Endothelial cell of umbilical vein (primary cell): ENCODE measurements around the gene AADACL4. TPM values are rescaled to one million over a fixed set of nuclear protein-coding genes. Genes with fewer than 3 reads are reported as not detected.

Source experiments
- BruUV-seq: library from RNA; stranded (reverse); fragments of 400-500 nt; replicated peaks from 2 replicates; lab custom pipeline; 2021; lab: Mats Ljungman, UMichigan
- CTCF ChIA-PET: fragments of 300-600, 350-600 bp; sonication (Branson Sonifier 250); formaldehyde crosslinking; loops from one replicate; lab custom pipeline; 2021; ENCODE audit warnings: antibody characterized with exemption, inconsistent platforms; lab: Charles Lee
- POLR2A ChIA-PET: fragments of 300-600, 350-600 bp; sonication (Branson Sonifier 250); formaldehyde crosslinking; loops from one replicate; lab custom pipeline; 2021; ENCODE audit warnings: antibody characterized with exemption, inconsistent platforms; lab: Charles Lee
- DNase-seq: peaks from one replicate; pipeline ENCODE4 v3.0.0-alpha.2; 2011; ENCODE audit warnings: low read depth, low spot score
- FAIRE-seq: peaks from 2 replicates; lab custom pipeline; 2011; peaks lifted over from hg19 to GRCh38; lab: Jason Lieb, UNC
- H2AFZ ChIP-seq: 2 replicates; pipeline ENCODE4 v1.6.0; 2012; ENCODE audit warnings: low read depth, low read length, control low read depth, inconsistent platforms
- H3K27ac ChIP-seq: 2 replicates; pipeline ENCODE4 v1.5.1; 2011; ENCODE audit warnings: low read depth, mild to moderate bottlenecking, control low read depth, low read length, moderate library complexity; ENCODE audit not compliant: insufficient read depth
- H3K27me3 ChIP-seq, 2 experiments: 2 replicates each; pipeline versions ENCODE4 v1.6.0 to v1.6.1; 2011; ENCODE audit warnings: low read length in 2 of 2, mixed read lengths in 1 of 2; ENCODE audit not compliant: control insufficient read depth in 2 of 2, insufficient read depth in 2 of 2
- H3K36me3 ChIP-seq, 2 experiments: 2 replicates in 1 of 2; 3 replicates in 1 of 2; pipeline ENCODE4 v1.5.1; 2011; ENCODE audit warnings: low read length in 2 of 2, mild to moderate bottlenecking in 1 of 2, moderate library complexity in 1 of 2; ENCODE audit not compliant: control insufficient read depth in 2 of 2, insufficient read depth in 2 of 2; ENCODE audit errors: extremely low read depth in 1 of 2
- H3K4me1 ChIP-seq: 3 replicates; pipeline ENCODE4 v1.5.1; 2011; ENCODE audit warnings: mild to moderate bottlenecking, low read length; ENCODE audit not compliant: control insufficient read depth, insufficient read depth; ENCODE audit errors: extremely low read depth
- H3K4me2 ChIP-seq: 2 replicates; pipeline ENCODE4 v1.6.1; 2011; ENCODE audit warnings: low read length, control low read depth, mixed read lengths; ENCODE audit not compliant: insufficient read depth
- H3K4me3 ChIP-seq, 3 experiments: fragments of 200-600 bp in 1 of 3; sonication (generic), shearing (Covaris generic) in 1 of 3; replicated peaks in 1 of 3; 2 replicates each; pipeline ENCODE4 v1.5.1; 2011 to 2016; ENCODE audit warnings: control low read depth in 3 of 3, low read length in 3 of 3, mild to moderate bottlenecking in 2 of 3, inconsistent platforms in 1 of 3, low read depth in 1 of 3, moderate library complexity in 1 of 3; ENCODE audit not compliant: insufficient read depth in 1 of 3
- H3K79me2 ChIP-seq: 2 replicates; pipeline ENCODE4 v1.6.0; 2012; ENCODE audit warnings: low read length, inconsistent platforms; ENCODE audit not compliant: control insufficient read depth, insufficient read depth
- H3K9ac ChIP-seq: replicated peaks from 2 replicates; pipeline ENCODE3; 2011; ENCODE audit warnings: low read length, control low read depth; ENCODE audit not compliant: insufficient read depth; ENCODE audit errors: extremely low read depth
- H3K9me1 ChIP-seq: replicated peaks from 3 replicates; pipeline ENCODE4 v1.6.0; 2011; ENCODE audit warnings: mild to moderate bottlenecking, low read length; ENCODE audit not compliant: control insufficient read depth, insufficient read depth; ENCODE audit errors: extremely low read depth
- H3K9me3 ChIP-seq: replicated peaks from 2 replicates; pipeline ENCODE4 v1.5.1; 2012; ENCODE audit warnings: low read length, inconsistent platforms; ENCODE audit not compliant: control insufficient read depth, insufficient read depth
- H4K20me1 ChIP-seq: replicated peaks from 2 replicates; pipeline ENCODE3; 2011; ENCODE audit warnings: mild to moderate bottlenecking, low read length; ENCODE audit not compliant: control insufficient read depth, insufficient read depth; ENCODE audit errors: extremely low read depth
- CTCF ChIP-seq, 2 donors: IDR thresholded peaks; 1 replicate in 1 of 2; 2 replicates in 1 of 2; pipeline ENCODE4 v1.5.1; 2011; ENCODE audit warnings: low read length in 2 of 2, mild to moderate bottlenecking in 2 of 2, moderate library complexity in 2 of 2, control low read depth in 1 of 2, inconsistent platforms in 1 of 2, low read depth in 1 of 2; ENCODE audit not compliant: insufficient read depth in 1 of 2; ENCODE audit errors: extremely low read depth in 1 of 2
- EZH2 ChIP-seq: IDR thresholded peaks from 2 replicates; pipeline ENCODE4 v1.6.1; 2012; ENCODE audit warnings: borderline replicate concordance, low read depth, mild to moderate bottlenecking, moderate library complexity, low read length, inconsistent platforms; ENCODE audit not compliant: severe bottlenecking
- FOS ChIP-seq: IDR thresholded peaks from 2 replicates; pipeline ENCODE4 v1.6.1; 2011; ENCODE audit warnings: mild to moderate bottlenecking, low read length, moderate library complexity, borderline replicate concordance; ENCODE audit not compliant: insufficient read depth
- GATA2 ChIP-seq: IDR thresholded peaks from 2 replicates; pipeline ENCODE4 v1.7.0; 2011; ENCODE audit warnings: low read depth, mild to moderate bottlenecking, moderate library complexity, mixed read lengths, low read length; ENCODE audit not compliant: insufficient read length, insufficient read depth
- JUN ChIP-seq: IDR thresholded peaks from 2 replicates; pipeline ENCODE4 v1.6.1; 2011; ENCODE audit warnings: borderline replicate concordance, low read depth; ENCODE audit not compliant: insufficient read length, insufficient read depth
- MYC ChIP-seq: IDR thresholded peaks from one replicate; pipeline ENCODE4 v1.6.1; 2011; ENCODE audit warnings: mild to moderate bottlenecking, low read depth, low read length
- POLR2A ChIP-seq: IDR thresholded peaks from 2 replicates; pipeline ENCODE4 v1.6.1; 2012; ENCODE audit warnings: low read depth, mild to moderate bottlenecking, control low read depth, low read length
- POLR2AphosphoS5 ChIP-seq: IDR thresholded peaks from 2 replicates; pipeline ENCODE4 v1.6.1; 2012; ENCODE audit warnings: low read depth, mild to moderate bottlenecking, control low read depth, low read length, moderate library complexity; ENCODE audit not compliant: insufficient read depth
- dilution Hi-C: fragments of 300-500 bp; cut with MboI; formaldehyde crosslinking; loops from one replicate; pipeline ENCODE4 v1.15.0; 2019; ENCODE audit warnings: low sequenced_read_pairs; ENCODE audit not compliant: extremely low pct_ligation_motif_present
- intact Hi-C: fragments of 100-400 bp; cut with micrococcal nuclease; formaldehyde crosslinking; loops from one replicate; pipeline ENCODE4 v1.10.0; 2022
- polyA plus RNA-seq, 4 experiments: library from polyadenylated mRNA; depleted of rRNA in 3 of 4; stranded (reverse) in 3 of 4; unstranded in 1 of 4; fragments of >200 nt; gene quantifications; 2 replicates each; pipeline versions ENCODE4 v1.2.1 to v1.2.3, GENCODE V29; 2011 to 2012; ENCODE audit warnings: missing spikeins in 1 of 4
- total RNA-seq: library from RNA; stranded (reverse); gene quantifications from 2 replicates; pipeline ENCODE4 v1.2.3, GENCODE V29; 2021
- TF ChIP-seq, protein P1 (sequence below): IDR thresholded peaks from 2 replicates; pipeline ENCODE4 v1.6.1; 2011; ENCODE audit not compliant: insufficient read depth, insufficient read length

The AADACL4 gene
- total and polyA plus RNA-seq, 2 donors (not counting 3 experiments of a cell fraction or from before 2014, with no cell fraction given), result not detected

GRCh38 chr1:12616709-12617373 is 27.0 kb upstream of the AADACL4 start:
- DNase-seq (no peak), FAIRE-seq (peak; percentile 74)
- H3K79me2 ChIP-seq, result peaks cover 11% of the 10 kb centered on the region
- H3K9ac ChIP-seq, result peak overlapping the region; percentile 92
- peak overlapping the region; percentile 73 for H3K27ac ChIP-seq
- H3K4me1 ChIP-seq, result peaks cover 30% of the 10 kb centered on the region
- H3K27me3 ChIP-seq, result no peaks in the 10 kb centered on the region
- TF ChIP-seq FOS (no peak), POLR2AphosphoS5 (no peak), JUN (no peak), GATA2 (no peak), POLR2A (no peak), MYC (no peak), CTCF (IDR thresholded peaks at IDR 0.05; ENCODE audit: extremely low read depth in 1 of 2, insufficient read depth in 1 of 2, low read depth in 1 of 2, low read length in 2 of 2) (no peak), EZH2 (no peak)
- TF ChIP-seq, protein P1, sequence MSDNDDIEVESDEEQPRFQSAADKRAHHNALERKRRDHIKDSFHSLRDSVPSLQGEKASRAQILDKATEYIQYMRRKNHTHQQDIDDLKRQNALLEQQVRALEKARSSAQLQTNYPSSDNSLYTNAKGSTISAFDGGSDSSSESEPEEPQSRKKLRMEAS, result no peak
- POLR2A ChIA-PET, result interaction anchor here (0.6 to 2.8 kb wide), 6 partner anchors 13 to 283 kb away, joined by 3 to 21 read pairs (median 4); no protein-coding TSS in a partner anchor
- peaks cover 3% of the 10 kb centered on the region in 2 experiments for H3K36me3 ChIP-seq
- peak overlapping the region; percentile 31 for H2AFZ ChIP-seq
- H3K4me3 ChIP-seq, result peak overlapping the region; percentile 76 to 81 (median 78)
- H3K9me1 ChIP-seq, result no peaks in the 10 kb centered on the region
- H4K20me1 ChIP-seq, result no peaks in the 10 kb centered on the region
- H3K9me3 ChIP-seq, result no peaks in the 10 kb centered on the region
- BruUV-seq, result no TSS peak
- H3K4me2 ChIP-seq, result peak overlapping the region; percentile 73
- intact Hi-C loops, result no loop called here
- dilution Hi-C loops, result no loop called here
- CTCF ChIA-PET, result interaction anchor here (0.8 to 9.2 kb wide), 10 partner anchors 14 to 304 kb away, joined by 3 to 131 read pairs (median 12); no protein-coding TSS in a partner anchor
